ENCODE measurements around the gene RETREG1.

RETREG1 gene

GRCh38 chr5:16524286-16524685 lies 92.5 kb downstream of the RETREG1 start:
- TF ChIP-seq CTCF (IDR thresholded peaks at IDR 0.05; ENCODE audit: low read length, missing control alignments) = no peak
- DNase-seq (ENCODE audit: low read depth) = no peak
- no peak overlapping the region for H3K4me3 ChIP-seq (replicated peaks; ENCODE audit: low read depth, low read length)

- no peak for TF ChIP-seq CTCF (IDR thresholded peaks at IDR 0.05; ENCODE audit: low read length, missing control alignments)
- DNase-seq (ENCODE audit: low read depth) = no peak
Observed at GRCh38 chr5:16521521-16522483, 95.0 kb downstream of the RETREG1 start.

GRCh38 chr5:16520841-16521240 lies 96.0 kb downstream of the RETREG1 start:
- H3K4me3 ChIP-seq (replicated peaks; ENCODE audit: low read depth, low read length) = no peak overlapping the region
- TF ChIP-seq CTCF (IDR thresholded peaks at IDR 0.05; ENCODE audit: low read length, missing control alignments) = no peak
- no peak for DNase-seq (ENCODE audit: low read depth)

More at GRCh38 chr5:16521521-16522483, 95.0 kb downstream of the RETREG1 start:
- H3K4me3 ChIP-seq (replicated peaks; ENCODE audit: low read depth, low read length) = no peak overlapping the region

- no peak for TF ChIP-seq CTCF (IDR thresholded peaks at IDR 0.05; ENCODE audit: low read length, missing control alignments)
- no peak for DNase-seq (ENCODE audit: low read depth)
- no peak overlapping the region for H3K4me3 ChIP-seq (replicated peaks; ENCODE audit: low read depth, low read length)
Observed at GRCh38 chr5:16519435-16519834, 97.4 kb downstream of the RETREG1 start.

GRCh38 chr5:16518606-16519005 lies 98.2 kb downstream of the RETREG1 start:
- H3K4me3 ChIP-seq (replicated peaks; ENCODE audit: low read depth, low read length) = no peak overlapping the region
- no peak for TF ChIP-seq CTCF (IDR thresholded peaks at IDR 0.05; ENCODE audit: low read length, missing control alignments)
- DNase-seq (ENCODE audit: low read depth) = no peak

GRCh38 chr5:16515532-16515931 lies 101.3 kb downstream of the RETREG1 start:
- TF ChIP-seq CTCF (IDR thresholded peaks at IDR 0.05; ENCODE audit: low read length, missing control alignments) = no peak
- H3K4me3 ChIP-seq (replicated peaks; ENCODE audit: low read depth, low read length) = no peak overlapping the region
- no peak for DNase-seq (ENCODE audit: low read depth)
